IMR-90 (cell line): Measurements from ENCODE around the gene OR11G2. TPM values are rescaled to one million over a fixed set of nuclear protein-coding genes. Genes with fewer than 3 reads are reported as not detected.

Experiments used
- ATAC-seq: fragments of 200-7000 bp; cut with Tn5 transposase; 2 replicates; pipeline ENCODE4 v1.9.1; 2020; ENCODE audit warnings: low read depth, mild to moderate bottlenecking, moderate library complexity
- BruUV-seq: library from RNA; stranded (reverse); fragments of 400-500 nt; replicated peaks from 2 replicates; lab custom pipeline; 2021; lab: Mats Ljungman, UMichigan
- CTCF ChIA-PET: fragments of 300-600 bp; formaldehyde crosslinking; extraction: SDS; loops from one replicate; lab custom pipeline; 2021; ENCODE audit warnings: antibody characterized with exemption; lab: Yijun Ruan, JAX
- POLR2A ChIA-PET: fragments of 300-600 bp; sonication (Branson Sonifier 250); formaldehyde crosslinking; loops from one replicate; lab custom pipeline; 2022; ENCODE audit warnings: antibody characterized with exemption; ENCODE audit not compliant: unreplicated experiment; lab: Charles Lee
- DNase-seq: peaks from one replicate; pipeline ENCODE4 v3.0.0; 2013
- H2AFZ ChIP-seq: replicated peaks from 2 replicates; pipeline ENCODE3; 2013; ENCODE audit warnings: low read length, mild to moderate bottlenecking; ENCODE audit not compliant: poor library complexity
- H2AK5ac ChIP-seq: 2 replicates; pipeline ENCODE4 v1.6.1; 2013; ENCODE audit warnings: low read depth, low read length, inconsistent platforms
- H2AK9ac ChIP-seq: replicated peaks from 2 replicates; pipeline ENCODE3; 2013; ENCODE audit warnings: mild to moderate bottlenecking, low read depth, low read length, moderate library complexity; ENCODE audit not compliant: poor library complexity
- H2BK120ac ChIP-seq: 2 replicates; pipeline ENCODE4 v1.6.1; 2013; ENCODE audit warnings: low read depth, low read length, inconsistent platforms
- H2BK15ac ChIP-seq: 3 replicates; pipeline ENCODE4 v1.6.1; 2013; ENCODE audit warnings: low read depth, low read length, inconsistent platforms
- H2BK20ac ChIP-seq: 2 replicates; pipeline ENCODE4 v1.6.1; 2013; ENCODE audit warnings: low read depth, mild to moderate bottlenecking, inconsistent platforms, low read length, moderate library complexity
- H2BK5ac ChIP-seq: 2 replicates; pipeline ENCODE4 v1.6.1; 2013; ENCODE audit warnings: mild to moderate bottlenecking, low read depth, low read length, inconsistent platforms; ENCODE audit not compliant: poor library complexity, severe bottlenecking
- H3K14ac ChIP-seq: replicated peaks from 2 replicates; pipeline ENCODE4 v1.6.1; 2013; ENCODE audit warnings: low read depth, low read length, inconsistent platforms
- H3K18ac ChIP-seq: 2 replicates; pipeline ENCODE4 v1.6.1; 2013; ENCODE audit warnings: low read depth, low read length, control low read depth
- H3K23ac ChIP-seq: 2 replicates; pipeline ENCODE4 v1.6.1; 2013; ENCODE audit warnings: low read depth, low read length, inconsistent platforms
- H3K27ac ChIP-seq: 2 replicates; pipeline ENCODE4 v1.5.1; 2013; ENCODE audit warnings: mild to moderate bottlenecking, control low read depth, low read length; ENCODE audit not compliant: insufficient read depth
- H3K27me3 ChIP-seq: 2 replicates; pipeline ENCODE4 v1.6.1; 2013; ENCODE audit warnings: low read length; ENCODE audit not compliant: control insufficient read depth, insufficient read depth
- H3K36me3 ChIP-seq: 2 replicates; pipeline ENCODE4 v1.6.1; 2013; ENCODE audit warnings: low read length, mixed read lengths; ENCODE audit not compliant: control insufficient read depth, insufficient read depth
- H3K4ac ChIP-seq: 2 replicates; pipeline ENCODE4 v1.6.1; 2013; ENCODE audit warnings: low read depth, low read length, inconsistent platforms
- H3K4me1 ChIP-seq: 2 replicates; pipeline ENCODE4 v1.6.1; 2013; ENCODE audit warnings: low read length, mixed read lengths; ENCODE audit not compliant: control insufficient read depth, insufficient read depth
- H3K4me2 ChIP-seq: 2 replicates; pipeline ENCODE4 v1.6.1; 2013; ENCODE audit warnings: low read depth, mild to moderate bottlenecking, control low read depth, low read length, moderate library complexity
- H3K4me3 ChIP-seq: 2 replicates; pipeline ENCODE4 v1.5.1; 2013; ENCODE audit warnings: low read depth, mild to moderate bottlenecking, control low read depth, low read length, moderate library complexity; ENCODE audit not compliant: insufficient read depth
- H3K56ac ChIP-seq: 2 replicates; pipeline ENCODE4 v1.6.1; 2013; ENCODE audit warnings: low read length, inconsistent platforms; ENCODE audit not compliant: insufficient read depth; ENCODE audit errors: extremely low read depth
- H3K79me1 ChIP-seq, 2 experiments: 2 replicates each; pipeline ENCODE4 v1.6.1; 2013; ENCODE audit warnings: low read length in 2 of 2, inconsistent platforms in 1 of 2, low read depth in 1 of 2
- H3K9ac ChIP-seq: 2 replicates; pipeline ENCODE4 v1.6.1; 2013; ENCODE audit warnings: low read depth, low read length, control low read depth
- H3K9me1 ChIP-seq: 2 replicates; pipeline ENCODE4 v1.6.1; 2013; ENCODE audit warnings: low read length, inconsistent platforms; ENCODE audit not compliant: insufficient read depth
- H3K9me3 ChIP-seq: 2 replicates; pipeline ENCODE4 v1.6.1; 2013; ENCODE audit warnings: low read length; ENCODE audit not compliant: control insufficient read depth, insufficient read depth
- H4K20me1 ChIP-seq: 2 replicates; pipeline ENCODE4 v1.6.1; 2013; ENCODE audit warnings: low read length, inconsistent platforms; ENCODE audit not compliant: insufficient read depth
- H4K5ac ChIP-seq: 2 replicates; pipeline ENCODE4 v1.6.1; 2013; ENCODE audit warnings: mild to moderate bottlenecking, low read depth, low read length, control low read depth
- H4K8ac ChIP-seq, 2 experiments: 2 replicates each; pipeline ENCODE4 v1.6.1; 2013; ENCODE audit warnings: low read depth in 2 of 2, low read length in 2 of 2, control low read depth in 1 of 2, inconsistent platforms in 1 of 2
- H4K91ac ChIP-seq: 2 replicates; pipeline ENCODE4 v1.6.1; 2013; ENCODE audit warnings: low read depth, low read length, inconsistent platforms; ENCODE audit not compliant: insufficient read depth
- BHLHE40 ChIP-seq: fragments of 150-350 bp; IDR thresholded peaks from 2 replicates; pipeline ENCODE4 v1.6.1; 2016; ENCODE audit warnings: mild to moderate bottlenecking, low read depth, low read length
- CEBPB ChIP-seq: IDR thresholded peaks from 2 replicates; pipeline ENCODE4 v1.6.1; 2012; ENCODE audit warnings: low read depth, low read length, improper control_type of control experiment
- CHD1 ChIP-seq: IDR thresholded peaks from 2 replicates; pipeline ENCODE4 v1.6.1; 2012; ENCODE audit warnings: low read depth, low read length, improper control_type of control experiment
- CTCF ChIP-seq: conservative IDR thresholded peaks from 2 replicates; pipeline ENCODE4 v1.5.1; 2012; ENCODE audit warnings: mild to moderate bottlenecking, low read depth, low read length, improper control_type of control experiment
- ELK1 ChIP-seq: fragments of 150-350 bp; IDR thresholded peaks from 2 replicates; pipeline ENCODE4 v1.6.1; 2016; ENCODE audit warnings: low read depth, mild to moderate bottlenecking, low read length, moderate library complexity, borderline replicate concordance
- FOS ChIP-seq: fragments of 150-350 bp; IDR thresholded peaks from 2 replicates; pipeline ENCODE4 v1.6.1; 2016; ENCODE audit warnings: low read depth, low read length
- MAFK ChIP-seq: IDR thresholded peaks from 2 replicates; pipeline ENCODE4 v1.6.1; 2012; ENCODE audit warnings: low read depth, low read length, improper control_type of control experiment
- MAZ ChIP-seq: IDR thresholded peaks from 2 replicates; pipeline ENCODE4 v1.6.1; 2012; ENCODE audit warnings: low read depth, mild to moderate bottlenecking, low read length, improper control_type of control experiment, moderate library complexity, borderline replicate concordance
- MXI1 ChIP-seq: IDR thresholded peaks from 2 replicates; pipeline ENCODE4 v1.6.1; 2012; ENCODE audit warnings: low read depth, mild to moderate bottlenecking, low read length, moderate library complexity, borderline replicate concordance
- NFE2L2 ChIP-seq: fragments of 150-350 bp; IDR thresholded peaks from 2 replicates; pipeline ENCODE4 v1.6.1; 2016; ENCODE audit warnings: low read depth, mild to moderate bottlenecking, low read length
- POLR2A ChIP-seq: IDR thresholded peaks from 2 replicates; pipeline ENCODE4 v1.6.1; 2012; ENCODE audit warnings: mild to moderate bottlenecking, low read depth, low read length
- RAD21 ChIP-seq: IDR thresholded peaks from 2 replicates; pipeline ENCODE4 v1.6.1; 2012; ENCODE audit warnings: low read length, improper control_type of control experiment
- RFX5 ChIP-seq: IDR thresholded peaks from 2 replicates; pipeline ENCODE4 v1.8.0; 2012; ENCODE audit warnings: low read depth, mild to moderate bottlenecking, low read length, moderate library complexity
- SMC3 ChIP-seq: fragments of 150-350 bp; IDR thresholded peaks from 2 replicates; pipeline ENCODE4 v1.6.1; 2016; ENCODE audit warnings: low read depth, mild to moderate bottlenecking, antibody characterized with exemption, low read length, moderate library complexity
- USF2 ChIP-seq: fragments of 150-350 bp; IDR thresholded peaks from 2 replicates; pipeline ENCODE4 v1.6.1; 2017; ENCODE audit warnings: mild to moderate bottlenecking, antibody characterized with exemption, low read length, low read depth
- WGBS, 2 experiments: methylation state at CpG; one replicate each; pipeline versions ENCODE4 v1.1.5 to v1.1.7; 2013; ENCODE audit warnings: missing lambda C conversion rate in 2 of 2; ENCODE audit not compliant: insufficient read length in 1 of 2; ENCODE audit errors: extremely low coverage in 2 of 2; 5-methylcytosine and 5-hydroxymethylcytosine counted together
- dilution Hi-C: fragments of 300-500 bp; cut with HindIII; formaldehyde crosslinking; loops from one replicate; pipeline ENCODE4 v1.14.3; 2018; ENCODE audit warnings: low sequenced_read_pairs; ENCODE audit not compliant: unreplicated experiment
- in situ Hi-C: fragments of 300-500 bp; cut with MboI; formaldehyde crosslinking; loops from 3 replicates; pipeline ENCODE4 v1.14.3; 2019; ENCODE audit warnings: low sequenced_read_pairs, inconsistent platforms, mixed read lengths
- intact Hi-C: fragments of 100-400 bp; cut with micrococcal nuclease; formaldehyde crosslinking; loops from 2 replicates; pipeline ENCODE4 v1.10.0; 2022
- polyA plus RNA-seq, 3 experiments: library from polyadenylated mRNA; depleted of rRNA; stranded (reverse); fragments of >200 nt; gene quantifications; 2 replicates each; pipeline ENCODE4 v1.2.3, GENCODE V29; 2012; ENCODE audit warnings: low replicate concordance in 1 of 3
- total RNA-seq: library from RNA; depleted of rRNA; stranded (reverse); fragments of >200 nt; gene quantifications from 2 replicates; pipeline ENCODE4 v1.2.3, GENCODE V29; 2012

OR11G2 gene
- total and polyA plus RNA-seq, 2 of the 4 experiments (the other 2 are of a cell fraction), result not detected

GRCh38 chr14:20191396-20191795, 700 bp downstream of the OR11G2 start:
- no peak overlapping the region for H2BK20ac ChIP-seq
- dilution Hi-C loops (no loop called here), in situ Hi-C loops (no loop called here), intact Hi-C loops (no loop called here)
- no peak overlapping the region for H3K27ac ChIP-seq
- no peaks in the 10 kb centered on the region for H3K27me3 ChIP-seq
- H2BK5ac ChIP-seq, result no peak overlapping the region
- peaks cover 5% of the 10 kb centered on the region; the same call in 1 of the 2 replicates for H3K9me3 ChIP-seq
- H3K18ac ChIP-seq, result no peak overlapping the region
- no peak overlapping the region for H4K91ac ChIP-seq
- no TSS peak for BruUV-seq
- no peak overlapping the region for H4K5ac ChIP-seq
- no peak overlapping the region for H3K56ac ChIP-seq
- no peak overlapping the region for H4K8ac ChIP-seq
- H3K36me3 ChIP-seq, result no peaks in the 10 kb centered on the region
- H3K9me1 ChIP-seq, result no peaks in the 10 kb centered on the region
- H2BK15ac ChIP-seq, result no peak overlapping the region
- no peak overlapping the region for H2AFZ ChIP-seq
- no peak overlapping the region for H2AK9ac ChIP-seq
- H3K4me3 ChIP-seq, result no peak overlapping the region
- no peak for DNase-seq
- no peak overlapping the region for H3K9ac ChIP-seq
- ChIA-PET POLR2A (no interaction called here), CTCF (no interaction called here)
- no peak overlapping the region for H2BK120ac ChIP-seq
- no CpG with 5 or more reads among the region's 3 CpGs for WGBS, 2 experiments
- no peak overlapping the region for H3K4me2 ChIP-seq
- no peaks in the 10 kb centered on the region for H3K79me1 ChIP-seq
- H4K20me1 ChIP-seq, result no peaks in the 10 kb centered on the region
- H3K23ac ChIP-seq, result no peak overlapping the region
- H3K4ac ChIP-seq, result no peak overlapping the region
- ATAC-seq, result no peak
- TF ChIP-seq RFX5 (no peak), CEBPB (no peak), MXI1 (no peak), SMC3 (no peak), CHD1 (no peak), CTCF (no peak), RAD21 (no peak), POLR2A (no peak), FOS (no peak), MAZ (no peak), NFE2L2 (no peak), BHLHE40 (no peak), MAFK (no peak), ELK1 (no peak), USF2 (no peak)
- H3K14ac ChIP-seq, result no peak overlapping the region
- H3K4me1 ChIP-seq, result no peaks in the 10 kb centered on the region
- H2AK5ac ChIP-seq, result no peak overlapping the region
